A204.1 (cell line): ENCODE results near the gene EFCC1.

Experiments used
- FAIRE-seq: peaks from 2 replicates; lab custom pipeline; 2012; peaks lifted over from hg19 to GRCh38; lab: Jason Lieb, UNC

EFCC1 gene

GRCh38 chr3:128994581-128995546 lies 6.2 kb upstream of the EFCC1 start:
- FAIRE-seq = no peak

DNA sequence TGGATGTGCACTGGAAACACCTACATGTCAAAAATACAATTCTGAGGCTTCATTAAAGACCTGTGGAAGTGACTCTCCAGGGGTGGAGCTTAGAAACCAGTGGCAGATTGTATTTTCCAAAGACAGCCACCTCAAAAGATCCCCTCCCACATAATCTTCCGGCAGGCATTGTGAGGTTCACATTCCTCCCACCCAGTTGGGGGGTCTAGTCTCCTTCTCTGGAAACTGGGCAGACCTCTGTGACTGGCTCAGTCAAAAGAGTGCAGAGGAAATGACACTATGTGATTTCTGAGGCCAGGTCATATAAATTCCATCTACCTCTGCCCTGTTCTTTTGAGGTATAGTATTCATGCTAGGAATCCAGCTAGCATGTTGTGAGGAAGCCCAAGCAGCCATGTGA lies 5.4 kb upstream of the EFCC1 start:
- no peak for FAIRE-seq

GRCh38 chr3:128996200-128996599 lies 4.9 kb upstream of the EFCC1 start:
- FAIRE-seq = no peak

DNA sequence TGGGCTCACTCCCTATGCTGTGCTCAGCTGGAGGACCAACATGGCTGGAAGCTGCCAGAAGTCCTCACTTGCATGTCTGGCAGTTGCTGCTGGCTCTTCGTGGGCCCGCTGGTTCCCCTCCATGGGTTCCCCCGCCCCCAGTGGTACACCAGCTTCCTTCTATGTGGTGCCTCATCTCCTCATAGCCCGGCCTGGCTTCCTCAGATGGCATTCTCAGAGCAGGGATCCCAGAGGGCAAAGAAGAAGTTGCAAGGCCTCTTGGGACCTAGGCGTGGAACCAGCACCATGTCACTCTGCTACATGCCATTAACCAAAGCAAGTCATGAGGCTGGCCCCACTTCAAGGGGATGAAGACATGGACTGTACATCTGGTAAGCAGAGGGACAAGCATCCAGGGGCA lies 4.4 kb upstream of the EFCC1 start:
- no peak for FAIRE-seq

DNA sequence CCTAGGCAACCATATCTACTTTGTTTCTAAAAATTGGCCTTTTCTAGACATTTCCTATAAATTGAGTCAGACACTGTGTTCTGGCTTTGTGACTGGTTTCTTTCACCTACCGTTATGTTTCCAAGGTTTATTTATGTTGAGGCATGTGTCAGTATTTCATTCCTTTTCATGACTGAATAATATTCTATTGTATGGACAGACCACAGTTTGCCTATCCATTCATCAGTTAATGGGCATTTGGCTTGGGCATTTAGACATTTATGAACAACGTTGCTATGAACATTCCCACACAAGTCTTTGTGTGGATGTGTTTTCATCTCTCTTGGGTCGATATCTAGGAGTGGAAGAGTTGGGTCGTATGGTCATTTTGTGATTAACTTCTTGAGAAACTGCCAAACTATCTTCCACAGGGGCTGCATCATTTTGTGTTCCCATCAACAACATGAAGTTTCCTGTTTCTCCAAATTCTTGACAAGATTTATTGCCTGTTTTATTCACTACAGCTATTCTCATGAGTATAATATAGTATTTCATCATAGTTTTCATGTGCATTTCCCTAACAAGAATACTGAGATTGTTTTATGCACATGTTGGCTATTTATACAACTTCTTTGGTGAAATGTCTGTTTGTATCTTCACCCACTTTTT lies 3.5 kb upstream of the EFCC1 start:
- FAIRE-seq = no peak

DNA sequence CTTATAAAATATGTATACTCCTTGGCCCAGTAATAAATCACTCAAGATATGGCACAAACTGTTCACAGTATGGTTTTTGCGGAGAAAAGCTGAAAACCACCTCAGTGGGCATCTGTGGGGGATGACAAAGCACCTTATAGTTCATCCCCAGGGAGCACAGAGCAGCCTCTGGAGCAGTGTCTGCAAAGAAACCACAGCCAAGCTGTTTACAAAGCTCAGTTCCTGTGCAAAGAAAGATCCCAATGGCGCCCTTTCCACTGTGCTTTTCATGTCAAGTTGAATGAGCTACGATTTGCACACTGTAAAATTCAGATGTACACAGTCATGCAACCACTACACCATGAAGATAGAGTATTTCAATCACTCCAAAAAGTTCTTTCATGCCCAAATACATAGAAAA lies 2.5 kb upstream of the EFCC1 start:
- FAIRE-seq = no peak

- no peak for FAIRE-seq
Measured at GRCh38 chr3:128999102-128999501, 2.0 kb upstream of the EFCC1 start.

DNA sequence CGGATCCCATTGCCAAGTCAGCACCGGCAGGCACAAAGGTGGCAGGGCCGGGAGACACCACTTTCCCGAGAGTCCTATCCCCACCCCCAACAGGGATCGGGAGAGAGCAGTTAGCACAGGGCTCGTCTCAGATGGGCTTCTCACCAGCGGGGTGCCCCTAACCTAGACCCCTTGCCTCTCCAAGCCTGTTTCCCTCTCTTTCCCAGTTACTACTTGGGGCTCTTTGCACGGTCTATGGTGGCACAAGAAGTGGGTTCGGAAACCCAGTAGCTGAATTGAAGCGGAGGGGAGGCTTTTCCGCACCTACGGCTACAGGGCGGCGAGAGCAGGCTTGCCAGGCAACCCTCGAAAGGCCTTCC lies 383 bp upstream of the EFCC1 start:
- FAIRE-seq = no peak

- no peak for FAIRE-seq
Measured at GRCh38 chr3:129001806-129002572, 885 bp downstream of the EFCC1 start.

GRCh38 chr3:129002573-129003569 lies 1.8 kb downstream of the EFCC1 start:
- FAIRE-seq = no peak

GRCh38 chr3:129003578-129004112 lies 2.5 kb downstream of the EFCC1 start:
- no peak for FAIRE-seq

DNA sequence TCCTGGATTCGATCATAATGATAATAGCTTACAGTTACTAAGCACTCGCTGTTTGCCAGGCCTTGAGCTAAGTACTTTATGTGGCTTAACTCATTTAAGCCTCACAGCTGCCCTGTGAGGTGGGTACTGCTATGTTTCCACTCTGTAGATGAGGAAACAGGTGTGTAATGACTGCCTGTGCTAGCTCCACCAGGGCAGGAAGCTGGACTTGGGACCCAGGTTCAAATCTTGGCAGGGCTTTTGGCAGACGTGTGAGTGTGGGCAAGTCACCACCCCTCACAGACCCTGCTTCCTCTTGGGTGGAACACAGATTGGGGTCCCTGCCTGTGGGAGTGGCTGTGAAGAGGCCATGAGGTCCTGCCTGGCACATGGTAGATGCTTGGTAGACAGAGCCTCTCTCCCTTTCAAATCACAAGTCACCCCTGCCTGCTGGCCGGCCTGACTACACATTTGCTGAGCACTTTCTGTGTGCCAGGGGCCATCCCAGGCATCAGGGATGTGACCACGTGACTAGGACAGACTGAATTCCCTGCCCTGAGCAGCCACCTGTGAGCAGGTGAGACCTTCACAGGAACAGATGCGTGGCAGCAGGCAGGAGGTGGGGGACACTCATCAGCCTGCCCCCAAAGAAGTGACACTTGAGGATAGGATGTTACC lies 3.7 kb downstream of the EFCC1 start:
- no peak for FAIRE-seq

- no peak for FAIRE-seq
Measured at GRCh38 chr3:129005526-129006303, 4.6 kb downstream of the EFCC1 start.

GRCh38 chr3:129006864-129007263 lies 5.8 kb downstream of the EFCC1 start:
- FAIRE-seq = no peak

DNA sequence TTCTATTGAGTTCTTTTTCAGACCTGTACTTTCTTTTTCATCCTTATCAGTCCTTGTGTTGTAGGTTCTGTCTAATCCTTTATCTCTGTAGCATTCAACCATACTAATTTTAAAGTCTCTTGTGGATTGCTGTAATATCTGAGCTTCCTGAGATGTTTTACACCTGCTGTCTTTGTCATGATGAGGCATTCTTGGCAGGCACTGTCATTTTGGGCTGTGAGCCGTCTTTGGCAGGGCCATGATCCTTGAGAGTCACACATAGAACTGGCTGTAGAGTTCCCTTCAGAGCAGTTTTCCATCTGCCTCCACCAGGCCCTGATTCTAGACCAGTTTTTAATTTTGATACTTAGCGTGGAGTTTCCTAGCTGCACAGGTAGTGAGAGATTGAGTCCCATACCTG lies 6.7 kb downstream of the EFCC1 start:
- FAIRE-seq = no peak

DNA sequence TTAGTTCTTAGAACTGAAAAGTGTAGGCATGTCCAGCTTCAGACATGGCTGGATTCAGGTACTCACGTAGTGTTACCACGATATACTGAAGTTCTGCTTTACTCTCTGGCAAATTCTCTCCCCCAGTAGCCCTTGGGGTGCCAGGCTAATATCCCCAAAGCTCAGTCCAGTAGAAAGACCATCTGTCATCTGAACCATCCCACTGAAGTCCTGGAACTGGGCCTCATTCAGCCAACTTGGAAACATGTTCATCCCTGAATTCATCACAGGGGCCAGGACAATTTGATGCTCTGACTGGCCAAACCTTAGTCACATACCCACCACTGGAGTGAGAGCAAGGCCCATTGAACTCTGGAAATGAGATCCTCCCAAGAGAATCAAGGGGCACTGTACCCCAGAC lies 8.2 kb downstream of the EFCC1 start:
- no peak for FAIRE-seq

DNA sequence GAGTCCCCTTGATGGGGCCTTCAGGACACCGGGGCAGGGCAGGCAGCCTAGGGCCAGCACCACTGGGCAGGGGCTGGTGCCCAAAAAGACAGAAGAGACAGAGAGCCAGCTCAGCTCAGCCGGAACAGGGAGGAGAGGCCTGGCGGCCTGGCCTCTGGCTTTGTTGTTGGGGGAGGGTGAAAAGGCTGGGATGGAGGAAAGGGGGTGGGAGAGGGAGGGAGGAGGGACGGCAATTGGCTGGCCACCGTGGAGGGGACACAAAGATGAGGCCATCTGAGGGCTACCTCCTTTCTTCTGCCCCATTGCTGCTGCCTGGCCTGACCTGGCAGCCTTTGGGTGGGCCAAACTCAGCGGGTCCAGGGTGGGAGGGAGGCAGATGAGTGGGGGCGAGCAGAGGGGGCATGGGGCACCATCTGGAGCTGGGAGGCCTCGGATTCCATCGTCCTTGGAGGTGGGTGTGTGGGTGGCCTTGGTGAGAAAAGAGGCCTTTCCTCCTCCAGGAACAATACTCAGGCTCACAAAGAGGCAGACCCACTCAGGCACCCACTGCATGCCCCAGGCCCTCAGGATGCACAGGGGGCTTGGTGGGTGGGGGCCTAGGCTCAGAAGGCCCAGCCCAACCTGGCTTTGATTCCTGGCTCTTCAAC lies 9.3 kb downstream of the EFCC1 start:
- FAIRE-seq = no peak

DNA sequence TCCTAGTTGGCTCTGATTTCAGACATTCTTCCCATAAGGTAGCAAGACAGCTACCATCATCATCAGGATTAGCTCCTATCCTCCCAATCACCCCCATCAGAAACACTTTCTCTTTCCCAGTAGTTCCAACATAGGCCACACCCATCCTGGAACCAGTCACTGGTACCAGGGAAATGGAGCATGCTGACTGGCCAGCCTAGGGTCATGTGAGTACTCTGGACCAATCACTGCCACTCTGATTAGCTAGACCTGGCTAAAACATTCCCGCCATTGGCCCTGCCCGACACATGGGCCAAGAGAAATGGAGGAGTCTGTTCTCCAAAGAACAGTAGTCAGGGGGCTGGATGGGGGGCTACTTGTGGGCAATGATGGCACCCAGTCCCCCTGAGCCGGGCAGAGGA lies 12.4 kb downstream of the EFCC1 start:
- FAIRE-seq = no peak

GRCh38 chr3:129014148-129014547 lies 13.0 kb downstream of the EFCC1 start:
- FAIRE-seq = no peak
